GM21367 (cell line): ENCODE results near the gene CD28.
"Not testable (repeated sequence)": the region's sequence is repeated elsewhere in the genome, so short reads cannot be mapped to it uniquely, and the experiment has no call there.

Experiments used
- ATAC-seq: cut with Tn5 transposase; IDR thresholded peaks from one replicate; pipeline ENCODE4 v1.9.1; 2021; ENCODE audit not compliant: unreplicated experiment

CD28 gene

DNA sequence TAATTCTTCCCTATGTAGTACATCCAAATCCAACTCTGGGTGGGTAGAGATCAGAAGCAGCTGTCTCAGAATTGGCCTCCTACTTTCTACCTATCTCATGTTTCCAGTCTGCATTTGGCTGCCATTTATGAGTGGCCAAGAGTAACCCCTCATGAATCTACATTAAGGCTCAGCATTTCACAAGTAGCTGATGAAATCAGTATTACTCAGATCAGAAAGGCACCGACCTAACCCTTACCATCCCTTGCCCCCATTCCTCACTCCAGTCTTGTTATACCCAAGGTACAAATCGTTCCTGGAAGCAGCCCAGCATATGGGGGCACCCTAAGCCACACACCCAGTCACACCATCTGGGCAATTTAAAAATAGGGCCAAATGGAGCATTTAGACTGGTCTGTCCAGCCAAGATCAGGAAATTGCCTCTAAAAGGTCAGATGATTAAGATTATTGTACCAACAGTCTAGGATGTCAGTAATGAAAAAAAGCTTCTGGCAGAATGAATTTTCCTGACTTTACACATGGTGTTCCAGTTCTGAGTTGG is 37.1 kb downstream of the CD28 start:
- ATAC-seq, result no peak

DNA sequence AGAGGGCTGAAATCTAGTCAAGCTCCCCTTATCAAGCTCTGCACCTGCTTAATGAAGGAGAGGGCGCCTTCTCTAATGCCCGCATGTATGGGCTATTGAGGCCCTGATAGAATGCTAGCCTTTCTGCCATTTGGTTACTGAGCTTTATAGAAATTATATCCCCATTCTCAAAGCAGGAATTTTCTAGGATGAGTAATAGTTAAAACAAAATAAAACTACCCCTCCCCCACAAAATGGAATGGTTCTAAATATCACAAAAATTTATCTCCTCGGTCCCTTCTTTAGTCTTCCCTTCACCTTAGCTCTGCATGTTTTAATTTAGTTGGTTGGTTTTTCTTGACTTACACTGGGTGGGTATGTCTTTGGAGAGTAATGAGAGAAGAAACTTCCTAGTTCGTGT is 37.7 kb downstream of the CD28 start:
- ATAC-seq, result no peak

DNA sequence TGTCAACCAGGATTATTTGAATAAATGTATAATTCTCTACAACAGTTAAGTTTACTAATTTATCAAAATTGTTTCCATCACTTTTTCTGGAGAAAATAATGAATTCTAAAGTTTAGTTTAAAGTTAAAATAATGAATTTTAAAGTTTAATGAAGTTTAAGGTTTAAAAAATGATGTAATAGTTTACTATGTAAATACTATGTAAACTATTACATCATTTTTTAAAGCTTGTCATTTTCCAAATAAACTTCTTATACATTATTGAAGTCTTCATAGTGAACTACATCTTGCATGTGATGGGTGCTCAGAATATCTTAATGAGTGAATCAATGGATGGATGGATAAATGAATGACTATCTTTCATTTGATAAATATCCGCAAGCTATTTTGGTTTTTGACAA is 38.8 kb downstream of the CD28 start:
- no peak for ATAC-seq

DNA sequence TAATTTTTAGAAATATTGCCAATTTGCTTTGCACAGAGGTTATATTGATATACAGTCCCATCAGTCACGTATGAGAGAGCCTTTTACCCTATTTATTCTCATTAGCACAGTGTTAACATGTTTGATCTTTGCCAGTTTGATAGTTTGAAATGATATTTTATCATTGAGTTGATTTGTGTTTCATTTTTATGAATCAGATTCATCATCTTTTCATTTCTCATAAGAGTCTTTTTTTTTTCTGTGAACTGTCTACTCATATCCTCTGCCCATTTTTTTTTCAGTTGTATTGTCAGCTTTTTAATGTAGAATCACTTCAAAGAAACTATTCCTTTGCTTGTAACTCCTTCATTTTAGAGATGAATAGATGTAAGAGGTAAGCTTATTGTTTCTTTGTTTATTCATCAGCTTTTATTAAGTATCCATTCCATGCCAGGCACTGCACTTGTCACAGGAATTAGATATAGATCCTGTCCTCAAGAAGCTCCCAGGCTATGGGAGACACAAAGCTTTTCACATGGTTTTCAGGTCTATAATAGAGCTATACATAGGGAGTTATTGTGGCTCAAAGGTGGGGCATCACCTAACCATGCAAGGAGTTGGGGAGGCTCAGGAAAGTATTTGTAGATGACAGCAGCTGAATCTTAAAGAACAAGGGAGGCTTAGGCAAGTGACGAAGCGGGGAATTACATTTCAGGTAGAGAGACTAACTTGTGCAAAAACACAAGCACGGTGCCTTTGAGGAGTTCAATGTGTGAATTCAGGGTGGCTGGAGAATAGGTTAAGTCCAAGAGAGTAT is 42.1 kb downstream of the CD28 start:
- no peak for ATAC-seq

GRCh38 chr2:203750346-203751068 is 44.1 kb downstream of the CD28 start:
- no peak for ATAC-seq

GRCh38 chr2:203751685-203752271 is 45.3 kb downstream of the CD28 start:
- no peak for ATAC-seq

DNA sequence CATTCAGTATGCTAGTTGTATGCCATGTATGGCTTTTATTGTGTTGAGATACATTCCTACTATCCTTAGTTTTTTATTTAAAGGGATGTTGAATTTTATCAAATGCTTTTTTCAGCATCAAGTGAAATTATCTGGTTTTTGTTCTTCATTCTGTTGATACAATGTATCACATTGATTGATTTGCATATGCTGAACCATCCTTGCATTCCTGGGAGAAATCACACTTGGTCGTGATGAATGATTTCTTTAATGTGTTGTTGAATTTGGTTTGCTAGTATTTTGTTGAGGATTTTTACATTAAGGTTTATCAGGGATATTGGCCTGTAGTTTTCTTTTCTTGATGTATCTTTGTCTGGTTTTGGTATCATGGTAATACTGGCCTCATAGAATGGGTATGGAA is 49.7 kb downstream of the CD28 start:
- ATAC-seq, result no peak

DNA sequence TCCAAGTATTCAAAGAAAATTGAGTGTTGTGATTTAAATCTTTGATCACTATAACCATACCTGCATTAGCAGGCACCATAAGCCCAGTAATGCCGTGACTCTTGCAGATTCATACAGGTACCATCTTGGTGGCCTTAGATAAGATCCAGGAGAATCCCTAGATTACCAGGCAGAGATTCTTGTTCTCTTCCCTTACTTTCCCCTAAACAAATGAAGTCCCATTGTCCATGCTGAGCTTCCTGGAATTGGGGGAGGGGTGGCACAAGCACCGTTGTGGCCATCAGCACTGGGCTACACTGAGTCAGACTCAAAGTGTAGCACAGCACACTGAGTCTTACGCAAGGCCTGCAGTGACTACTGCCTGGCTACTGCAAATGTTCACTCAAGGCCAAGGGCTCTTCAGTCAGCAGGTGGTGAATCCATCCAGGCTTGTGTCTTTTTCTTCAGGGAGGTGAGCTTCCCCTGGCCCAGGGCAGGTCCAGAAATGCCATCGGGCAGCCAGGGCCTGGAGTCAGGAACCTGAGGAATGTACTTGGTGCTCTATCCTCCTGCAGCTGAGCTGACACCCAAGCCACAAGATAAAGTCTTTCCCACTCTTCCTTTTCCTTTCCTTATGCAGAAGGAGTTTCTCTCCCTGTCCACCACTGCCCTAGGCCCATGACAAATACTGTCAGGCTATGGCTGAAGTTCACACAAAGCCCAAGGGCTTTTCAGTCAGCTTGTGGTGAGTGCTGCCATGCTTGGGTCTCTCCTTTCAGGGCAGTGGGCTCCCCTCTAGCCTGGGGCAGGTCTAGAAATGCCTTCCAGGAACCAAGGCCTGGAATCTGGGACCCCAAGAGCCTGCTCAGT is 52.6 kb downstream of the CD28 start:
- no peak for ATAC-seq

- ATAC-seq, result no peak
Measured at GRCh38 chr2:203759690-203760365, 53.4 kb downstream of the CD28 start.

DNA sequence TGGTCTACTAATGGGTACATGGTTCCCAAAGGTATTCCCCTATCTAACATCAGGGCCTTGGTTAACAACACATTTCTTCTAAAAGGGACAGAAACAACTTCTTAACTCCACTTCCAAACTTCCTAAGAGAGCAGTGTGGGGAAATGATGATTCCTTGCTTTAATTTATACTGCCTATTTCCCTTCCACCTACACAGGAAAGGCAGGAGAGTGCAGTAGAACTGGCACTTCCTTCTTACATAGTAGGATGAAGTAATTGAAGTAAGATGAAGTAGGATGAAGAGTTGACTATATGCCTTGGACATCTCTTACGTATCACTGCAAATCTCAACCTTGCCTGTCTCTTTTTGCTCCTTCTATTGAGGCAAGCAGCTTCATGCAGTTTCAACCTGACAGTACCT is 54.7 kb downstream of the CD28 start:
- no peak for ATAC-seq

DNA sequence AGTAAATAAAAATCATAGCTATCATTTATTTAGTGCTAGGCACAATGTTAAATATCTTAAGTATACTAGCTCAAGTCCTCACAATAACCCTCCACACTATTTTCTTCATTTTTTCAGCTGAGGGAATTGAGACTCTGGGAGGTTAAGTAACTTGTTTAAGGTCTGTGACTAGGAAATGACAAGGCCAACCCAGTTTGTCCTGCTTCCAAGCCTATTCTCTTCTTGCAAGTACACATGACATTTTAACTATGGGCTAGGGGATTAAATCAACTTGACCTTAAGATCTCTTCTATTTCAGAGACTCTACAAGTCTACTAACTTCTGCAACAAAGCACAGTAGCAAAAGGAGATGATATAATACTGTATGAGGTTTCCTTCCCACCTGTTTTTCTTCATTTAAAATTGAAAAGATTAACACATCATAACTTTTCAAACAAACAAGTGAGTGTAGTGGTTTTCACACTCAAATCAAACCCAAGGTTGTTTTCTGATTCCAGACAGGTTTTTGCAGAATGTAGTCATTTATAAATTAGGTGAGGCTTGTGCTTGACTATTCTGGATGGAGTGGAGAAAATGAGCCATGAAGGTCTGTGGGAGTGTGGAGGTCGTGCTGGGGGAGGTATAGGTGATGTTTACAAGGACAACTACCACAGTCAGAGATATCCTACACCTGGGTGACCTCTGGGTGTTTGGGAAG is 57.0 kb downstream of the CD28 start:
- no peak for ATAC-seq

- ATAC-seq, result no peak
Measured at GRCh38 chr2:203763938-203764664, 57.7 kb downstream of the CD28 start.

DNA sequence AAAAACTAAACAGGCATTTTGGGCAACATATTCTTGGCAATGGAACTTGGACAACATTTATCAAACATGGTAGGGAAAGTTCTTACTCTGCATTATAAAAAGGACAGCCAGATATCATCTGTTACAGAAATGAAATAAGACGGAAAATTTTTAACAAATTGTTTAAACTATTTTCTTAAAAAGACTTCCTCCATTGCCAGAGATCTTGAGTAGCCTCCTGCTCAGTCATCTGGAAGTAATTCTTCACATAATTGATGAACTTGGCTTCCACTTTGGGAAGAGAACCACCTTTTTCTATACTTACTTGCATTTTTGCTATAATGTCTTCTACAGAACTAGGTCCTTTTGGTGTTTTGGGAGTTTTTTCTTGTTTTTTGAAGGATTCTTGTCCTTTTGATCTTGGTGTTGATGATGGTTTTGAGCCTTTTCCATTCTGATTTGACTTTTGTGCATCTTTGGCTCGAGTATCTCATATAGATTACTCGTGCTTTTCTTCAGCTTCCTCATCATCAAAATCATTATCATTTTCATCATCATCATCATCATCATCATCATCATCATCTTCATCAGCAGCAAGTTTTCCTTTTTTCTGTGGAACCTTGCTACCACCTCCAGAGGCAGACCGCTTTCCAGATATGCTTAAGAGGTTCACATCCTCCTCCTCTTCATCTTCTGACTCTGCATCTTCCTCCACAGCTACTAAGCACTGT is 66.2 kb downstream of the CD28 start:
- ATAC-seq, result no peak

DNA sequence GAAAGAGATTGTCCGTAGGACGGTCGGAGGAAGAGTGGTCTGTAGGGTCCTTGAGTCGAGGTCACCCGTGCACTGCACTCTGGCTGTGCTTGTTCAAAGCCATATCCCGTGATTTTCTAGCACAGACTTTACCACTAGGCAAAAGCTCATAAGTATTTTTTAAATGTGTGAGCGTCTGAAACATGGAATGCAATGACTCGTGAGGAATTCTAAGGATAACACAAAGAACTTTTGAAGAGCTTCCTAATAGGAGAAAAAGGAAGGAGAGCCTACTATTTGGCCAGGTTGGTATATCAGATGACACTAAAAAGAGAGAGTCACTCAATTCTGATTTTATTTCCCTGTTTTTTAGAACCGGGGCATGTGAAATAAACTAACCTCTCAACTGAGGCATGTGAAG is 68.3 kb downstream of the CD28 start:
- ATAC-seq, result no peak

DNA sequence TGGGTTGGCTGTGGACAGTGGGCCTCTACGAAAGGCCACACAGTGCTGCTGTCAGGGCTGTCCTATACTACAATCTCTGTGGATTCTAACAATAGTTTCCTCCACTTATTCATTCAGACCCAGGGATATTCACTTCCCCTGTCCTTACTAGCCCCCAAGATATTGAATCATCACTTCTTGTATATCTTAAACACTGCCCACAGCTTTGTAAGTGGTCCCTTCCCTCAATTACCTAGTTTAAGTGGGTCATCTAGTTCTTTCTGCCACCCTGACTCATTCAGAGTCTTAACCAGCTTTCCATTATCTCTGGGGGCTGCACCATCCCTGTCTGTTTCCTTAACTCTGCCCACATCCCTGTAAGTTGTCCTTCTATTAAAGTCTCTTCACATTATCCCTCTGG is 69.2 kb downstream of the CD28 start:
- no peak for ATAC-seq

DNA sequence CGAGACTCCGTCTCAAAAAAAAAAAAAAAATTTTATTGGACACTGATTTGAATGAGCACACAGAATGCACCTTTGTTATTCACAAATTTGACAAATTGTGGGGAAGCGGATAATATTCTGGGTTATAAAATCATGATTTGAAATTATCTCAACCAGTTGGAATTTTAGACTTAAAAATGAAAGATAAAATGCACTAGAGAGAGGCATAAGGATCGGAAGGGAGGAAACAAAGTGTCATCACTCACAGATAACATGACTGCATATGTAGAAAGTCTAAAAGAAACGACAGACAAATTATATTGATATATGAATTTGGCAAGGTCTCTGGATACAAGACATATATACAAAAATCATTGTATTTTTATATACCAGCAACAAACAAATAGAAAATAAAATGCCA is 70.6 kb downstream of the CD28 start:
- no peak for ATAC-seq

DNA sequence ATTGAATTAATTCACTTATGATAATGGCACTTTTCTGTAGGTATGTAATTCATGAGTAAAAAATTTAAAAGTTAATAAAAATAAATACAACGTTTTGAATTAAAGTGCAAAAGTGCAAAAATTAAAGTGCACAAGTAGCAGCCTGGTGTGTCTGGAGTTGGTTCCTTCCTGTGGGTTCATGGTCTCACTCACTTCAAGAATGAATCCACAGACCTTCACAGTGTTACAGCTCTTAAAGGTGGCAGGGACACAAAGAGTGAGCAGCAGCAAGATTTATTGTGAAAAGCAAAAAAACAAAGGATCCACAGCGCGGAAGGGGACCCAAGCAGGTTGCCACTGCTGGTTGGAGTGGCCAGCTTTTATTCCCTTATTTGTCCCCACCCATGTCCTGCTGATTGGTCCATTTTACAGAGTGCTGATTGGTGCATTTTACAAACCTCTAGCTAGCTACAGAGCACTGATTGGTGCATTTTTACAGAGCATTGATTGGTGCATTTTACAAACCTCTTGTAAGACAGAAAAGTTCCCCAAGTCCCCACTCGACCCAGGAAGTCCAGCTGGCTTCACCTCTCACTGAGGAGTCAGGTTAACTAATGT is 73.1 kb downstream of the CD28 start:
- ATAC-seq, result not testable (repeated sequence)

DNA sequence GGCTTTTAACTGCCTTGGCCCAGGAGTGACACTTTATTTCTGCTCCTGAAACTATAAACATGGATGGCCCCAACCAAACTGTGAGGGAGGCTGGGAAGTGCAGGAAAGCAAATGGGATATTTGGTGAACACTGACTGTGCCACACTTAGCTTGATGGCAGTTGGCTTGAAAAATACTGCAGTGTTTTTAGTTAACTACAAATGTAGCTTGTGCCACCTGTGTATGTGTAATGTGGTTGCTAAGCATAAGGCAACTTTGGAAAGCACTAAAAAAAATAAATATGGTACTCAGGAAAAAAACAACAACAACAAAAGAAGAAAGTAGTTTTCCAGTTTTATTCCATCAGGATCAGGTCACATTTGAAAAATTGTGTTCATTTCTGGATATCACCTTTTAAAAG is 73.8 kb downstream of the CD28 start:
- ATAC-seq, result no peak
